Measurements from ENCODE around the gene SELENOW. TPM values are rescaled to one million over a fixed set of nuclear protein-coding genes. Genes with fewer than 3 reads are reported as not detected.
A peak's percentile ranks its signal among the peaks of the same experiment; 100 is the strongest.
"Not testable (repeated sequence)": the region's sequence is repeated elsewhere in the genome, so short reads cannot be mapped to it uniquely, and the experiment has no call there.

SELENOW gene
- total RNA-seq, 4 donors from 2014 or later = 247 to 321 (median 276) TPM

DNA sequence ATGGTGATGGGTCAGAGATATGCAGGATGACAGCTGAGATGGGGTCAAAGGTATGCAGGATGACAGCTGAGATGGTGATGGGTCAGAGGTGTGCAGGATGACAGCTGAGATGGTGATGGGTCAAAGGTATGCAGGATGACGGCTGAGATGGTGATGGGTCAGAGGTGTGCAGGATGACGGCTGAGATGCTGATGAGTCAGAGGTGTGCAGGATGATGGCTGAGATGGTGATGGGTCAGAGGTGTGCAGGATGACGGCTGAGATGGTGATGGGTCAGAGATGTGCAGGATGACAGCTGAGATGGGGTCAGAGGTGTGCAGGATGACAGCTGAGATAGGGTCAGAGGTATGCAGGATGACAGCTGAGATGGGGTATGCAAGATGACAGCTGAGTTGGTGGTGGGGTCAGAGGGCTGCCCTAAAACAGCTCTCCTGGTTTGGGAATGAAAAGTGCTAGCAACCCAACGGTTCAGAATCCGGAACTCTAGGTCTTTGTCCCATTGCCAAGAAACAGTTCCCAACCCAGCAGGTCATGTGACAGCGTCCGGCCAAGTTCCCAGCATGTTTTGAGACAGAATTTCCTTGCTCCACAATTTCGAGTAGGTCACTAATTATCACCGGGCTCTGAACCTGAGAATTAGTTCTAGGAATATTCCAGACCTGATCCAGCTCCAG lies 3.2 kb downstream of the SELENOW start:
- H3K4me1 ChIP-seq = peaks cover 0 to 37% (median 0%) of the 10 kb centered on the region in 4 donors
- no peaks in the 10 kb centered on the region for H3K9me3 ChIP-seq
- no peak for TF ChIP-seq POLR2A (IDR thresholded peaks at IDR 0.05)
- TF ChIP-seq, protein P1, sequence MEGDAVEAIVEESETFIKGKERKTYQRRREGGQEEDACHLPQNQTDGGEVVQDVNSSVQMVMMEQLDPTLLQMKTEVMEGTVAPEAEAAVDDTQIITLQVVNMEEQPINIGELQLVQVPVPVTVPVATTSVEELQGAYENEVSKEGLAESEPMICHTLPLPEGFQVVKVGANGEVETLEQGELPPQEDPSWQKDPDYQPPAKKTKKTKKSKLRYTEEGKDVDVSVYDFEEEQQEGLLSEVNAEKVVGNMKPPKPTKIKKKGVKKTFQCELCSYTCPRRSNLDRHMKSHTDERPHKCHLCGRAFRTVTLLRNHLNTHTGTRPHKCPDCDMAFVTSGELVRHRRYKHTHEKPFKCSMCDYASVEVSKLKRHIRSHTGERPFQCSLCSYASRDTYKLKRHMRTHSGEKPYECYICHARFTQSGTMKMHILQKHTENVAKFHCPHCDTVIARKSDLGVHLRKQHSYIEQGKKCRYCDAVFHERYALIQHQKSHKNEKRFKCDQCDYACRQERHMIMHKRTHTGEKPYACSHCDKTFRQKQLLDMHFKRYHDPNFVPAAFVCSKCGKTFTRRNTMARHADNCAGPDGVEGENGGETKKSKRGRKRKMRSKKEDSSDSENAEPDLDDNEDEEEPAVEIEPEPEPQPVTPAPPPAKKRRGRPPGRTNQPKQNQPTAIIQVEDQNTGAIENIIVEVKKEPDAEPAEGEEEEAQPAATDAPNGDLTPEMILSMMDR (IDR thresholded peaks at IDR 0.05) = no peak
- no peaks in the 10 kb centered on the region for H3K27me3 ChIP-seq
- H3K4me3 ChIP-seq = no peak overlapping the region
- DNase-seq = peak in 2 of 3 donors; percentile 56 to 62
- H3K36me3 ChIP-seq = peaks cover 0 to 47% (median 0%) of the 10 kb centered on the region in 3 donors
- H3K27ac ChIP-seq = peak overlapping the region in 1 of 4 donors; percentile 96

GRCh38 chr19:47786566-47786965 lies 8.1 kb downstream of the SELENOW start:
- peaks cover 0 to 7% (median 0%) of the 10 kb centered on the region in 4 donors for H3K4me1 ChIP-seq
- H3K36me3 ChIP-seq = peaks cover 0 to 44% (median 0%) of the 10 kb centered on the region in 3 donors
- no peaks in the 10 kb centered on the region for H3K9me3 ChIP-seq
- TF ChIP-seq, protein P1 (IDR thresholded peaks at IDR 0.05) = no peak
- TF ChIP-seq POLR2A (IDR thresholded peaks at IDR 0.05) = no peak
- no peaks in the 10 kb centered on the region for H3K27me3 ChIP-seq
- no peak for DNase-seq
- H3K27ac ChIP-seq = no peak overlapping the region
- H3K4me3 ChIP-seq = no peak overlapping the region

- not testable (repeated sequence) for H3K27ac ChIP-seq, DNase-seq, H3K4me3 ChIP-seq, H3K27me3 ChIP-seq, H3K9me3 ChIP-seq, H3K4me1 ChIP-seq
- peaks cover 0 to 43% (median 0%) of the 10 kb centered on the region in 3 donors for H3K36me3 ChIP-seq
Observed at GRCh38 chr19:47787307-47787706, 8.8 kb downstream of the SELENOW start.

GRCh38 chr19:47789811-47790210 lies 11.3 kb downstream of the SELENOW start:
- H3K9me3 ChIP-seq, H3K4me3 ChIP-seq, H3K27me3 ChIP-seq, DNase-seq, H3K27ac ChIP-seq, H3K4me1 ChIP-seq: not testable (repeated sequence)
- H3K36me3 ChIP-seq = peaks cover 0 to 18% (median 0%) of the 10 kb centered on the region in 3 donors

GRCh38 chr19:47790398-47790814 lies 11.9 kb downstream of the SELENOW start:
- Histone ChIP-seq H3K4me1 (peaks cover 0 to 4% (median 0%) of the 10 kb centered on the region in 4 donors), H3K9me3 (peaks cover 0 to 4% (median 0%) of the 10 kb centered on the region in 4 donors), H3K4me3 (no peak overlapping the region), H3K36me3 (peaks cover 0 to 12% (median 0%) of the 10 kb centered on the region in 3 donors), H3K27me3 (no peaks in the 10 kb centered on the region), H3K27ac (no peak overlapping the region)
- peak; percentile 74 to 91 (median 85) for DNase-seq
- TF ChIP-seq, protein P1 (IDR thresholded peaks at IDR 0.05) = peak in 5 of 6 experiments; percentile 61 to 83 (median 63)
- TF ChIP-seq POLR2A (IDR thresholded peaks at IDR 0.05) = no peak

- Histone ChIP-seq H3K27me3 (no peaks in the 10 kb centered on the region), H3K4me1 (peaks cover 0 to 4% (median 0%) of the 10 kb centered on the region in 4 donors), H3K27ac (no peak overlapping the region), H3K4me3 (no peak overlapping the region), H3K9me3 (peaks cover 0 to 4% (median 0%) of the 10 kb centered on the region in 4 donors), H3K36me3 (no peaks in the 10 kb centered on the region)
- TF ChIP-seq POLR2A (IDR thresholded peaks at IDR 0.05) = no peak
- TF ChIP-seq, protein P1 (IDR thresholded peaks at IDR 0.05) = no peak
- no peak for DNase-seq
Observed at GRCh38 chr19:47792616-47793015, 14.1 kb downstream of the SELENOW start.

All from Peyer's patch (tissue), 4 donors.